ENCODE results near the gene RYK. TPM values are rescaled to one million over a fixed set of nuclear protein-coding genes. Genes with fewer than 3 reads are reported as not detected.

RYK gene
- total and polyA plus RNA-seq, 2 donors (not counting 3 experiments of a cell fraction or from before 2014, with no cell fraction given), result 23.8 to 48.3 TPM

DNA sequence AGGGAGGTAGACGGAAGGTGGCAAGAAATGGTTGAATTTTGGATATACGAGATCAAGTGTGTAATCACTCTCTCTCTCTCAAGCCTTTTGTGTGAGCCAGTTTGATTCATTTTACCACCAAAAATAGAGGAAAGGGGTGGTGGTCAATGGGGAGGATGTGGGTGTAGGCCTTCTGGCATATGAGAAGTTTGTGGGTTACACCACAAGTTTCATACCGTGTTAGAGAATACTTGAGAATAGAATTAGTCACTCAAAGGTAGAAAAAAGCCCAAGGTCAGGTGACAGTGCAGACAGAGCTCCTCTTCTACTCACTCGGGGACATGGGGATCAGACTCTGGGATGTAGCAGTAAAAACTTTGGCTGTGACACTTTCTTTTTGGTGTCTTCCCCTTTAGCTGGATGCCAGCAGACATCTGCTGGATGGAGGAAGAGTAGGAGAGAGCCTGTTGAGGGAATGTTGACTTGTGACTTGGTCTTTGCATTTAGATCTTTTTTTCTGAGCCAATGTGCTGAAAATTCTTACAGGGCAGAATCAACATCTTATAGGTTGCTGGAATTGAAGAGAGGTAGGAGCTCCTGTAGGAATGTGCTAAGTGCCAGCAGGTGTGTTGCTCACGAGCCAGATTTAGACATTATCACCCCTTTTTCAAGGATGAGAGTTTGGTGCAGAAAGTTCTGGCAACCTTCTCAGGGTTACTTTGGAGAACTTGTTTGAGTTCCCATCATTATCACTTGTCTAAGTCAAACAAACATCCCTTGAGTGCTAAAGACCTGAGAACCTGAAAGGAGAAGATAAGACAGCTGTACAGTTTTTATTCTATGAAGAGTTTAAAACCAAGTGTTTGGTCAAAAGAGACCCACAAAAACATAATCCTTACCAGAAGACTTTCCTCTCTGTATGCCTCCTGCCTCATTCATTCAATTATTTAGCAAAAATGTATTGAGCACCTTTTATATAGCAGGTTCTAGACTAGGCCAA, 43.9 kb upstream of the RYK start:
- H3K27ac ChIP-seq (ENCODE audit: insufficient read depth, low read depth, low read length), result no peak overlapping the region
- dilution Hi-C loops (cut with MboI; ENCODE audit: extremely low pct_ligation_motif_present, low sequenced_read_pairs) (no loop called here), intact Hi-C loops (cut with micrococcal nuclease) (no loop called here)
- no peaks in the 10 kb centered on the region for H3K4me1 ChIP-seq (ENCODE audit: control insufficient read depth, extremely low read depth, insufficient read depth, low read length)
- H3K79me2 ChIP-seq (ENCODE audit: control insufficient read depth, insufficient read depth, low read length), result no peaks in the 10 kb centered on the region
- ChIA-PET POLR2A (no interaction called here), CTCF (interaction anchor here (1.1 to 1.2 kb wide), 3 partner anchors 9 to 19 kb away, joined by 3 read pairs; no protein-coding TSS in a partner anchor)
- BruUV-seq (replicated peaks), result no TSS peak
- FAIRE-seq, result no peak
- H3K36me3 ChIP-seq (ENCODE audit: control insufficient read depth in 2 of 2, extremely low read depth in 1 of 2, insufficient read depth in 2 of 2, low read length in 2 of 2), result no peaks in the 10 kb centered on the region
- no peak overlapping the region for H3K4me2 ChIP-seq (ENCODE audit: insufficient read depth, low read length)
- DNase-seq (ENCODE audit: low read depth, low spot score), result no peak
- no peak overlapping the region for H2AFZ ChIP-seq (ENCODE audit: low read depth, low read length)
- H3K27me3 ChIP-seq (ENCODE audit: control insufficient read depth in 2 of 2, insufficient read depth in 2 of 2, low read length in 2 of 2), result peaks cover 0 to 3% of the 10 kb centered on the region in 2 experiments
- H3K4me3 ChIP-seq (replicated peaks in 1 of 3; ENCODE audit: insufficient read depth in 1 of 3, low read depth in 1 of 3, low read length in 3 of 3), result no peak overlapping the region
- no peak overlapping the region for H3K9ac ChIP-seq (replicated peaks; ENCODE audit: extremely low read depth, insufficient read depth, low read length)
- no peaks in the 10 kb centered on the region for H4K20me1 ChIP-seq (replicated peaks; ENCODE audit: control insufficient read depth, extremely low read depth, insufficient read depth, low read length)
- no peaks in the 10 kb centered on the region for H3K9me3 ChIP-seq (replicated peaks; ENCODE audit: control insufficient read depth, insufficient read depth, low read length)
- H3K9me1 ChIP-seq (replicated peaks; ENCODE audit: control insufficient read depth, extremely low read depth, insufficient read depth, low read length), result no peaks in the 10 kb centered on the region
- TF ChIP-seq POLR2A (IDR thresholded peaks at IDR 0.05; ENCODE audit: low read depth, low read length), result no peak
- TF ChIP-seq MYC (IDR thresholded peaks at IDR 0.05; ENCODE audit: low read depth, low read length), result no peak
- no peak for TF ChIP-seq FOS (IDR thresholded peaks at IDR 0.05; ENCODE audit: borderline replicate concordance, insufficient read depth, low read length)
- TF ChIP-seq JUN (IDR thresholded peaks at IDR 0.05; ENCODE audit: borderline replicate concordance, insufficient read depth, insufficient read length, low read depth), result no peak
- no peak for TF ChIP-seq GATA2 (IDR thresholded peaks at IDR 0.05; ENCODE audit: insufficient read depth, insufficient read length, low read depth, low read length)
- TF ChIP-seq, protein P1, sequence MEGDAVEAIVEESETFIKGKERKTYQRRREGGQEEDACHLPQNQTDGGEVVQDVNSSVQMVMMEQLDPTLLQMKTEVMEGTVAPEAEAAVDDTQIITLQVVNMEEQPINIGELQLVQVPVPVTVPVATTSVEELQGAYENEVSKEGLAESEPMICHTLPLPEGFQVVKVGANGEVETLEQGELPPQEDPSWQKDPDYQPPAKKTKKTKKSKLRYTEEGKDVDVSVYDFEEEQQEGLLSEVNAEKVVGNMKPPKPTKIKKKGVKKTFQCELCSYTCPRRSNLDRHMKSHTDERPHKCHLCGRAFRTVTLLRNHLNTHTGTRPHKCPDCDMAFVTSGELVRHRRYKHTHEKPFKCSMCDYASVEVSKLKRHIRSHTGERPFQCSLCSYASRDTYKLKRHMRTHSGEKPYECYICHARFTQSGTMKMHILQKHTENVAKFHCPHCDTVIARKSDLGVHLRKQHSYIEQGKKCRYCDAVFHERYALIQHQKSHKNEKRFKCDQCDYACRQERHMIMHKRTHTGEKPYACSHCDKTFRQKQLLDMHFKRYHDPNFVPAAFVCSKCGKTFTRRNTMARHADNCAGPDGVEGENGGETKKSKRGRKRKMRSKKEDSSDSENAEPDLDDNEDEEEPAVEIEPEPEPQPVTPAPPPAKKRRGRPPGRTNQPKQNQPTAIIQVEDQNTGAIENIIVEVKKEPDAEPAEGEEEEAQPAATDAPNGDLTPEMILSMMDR (IDR thresholded peaks at IDR 0.05; ENCODE audit: extremely low read depth in 1 of 2, insufficient read depth in 1 of 2, low read depth in 1 of 2, low read length in 2 of 2), result no peak

Measured in endothelial cell of umbilical vein (primary cell).